HG02938 (cell line): ENCODE results near the gene SAP30L.
A peak's percentile ranks its signal among the peaks of the same experiment; 100 is the strongest.

ENCODE experiments used
- ATAC-seq: cut with Tn5 transposase; IDR thresholded peaks from one replicate; pipeline ENCODE4 v1.9.1; 2021; ENCODE audit warnings: mild to moderate bottlenecking, moderate library complexity; ENCODE audit not compliant: unreplicated experiment

Gene SAP30L

DNA sequence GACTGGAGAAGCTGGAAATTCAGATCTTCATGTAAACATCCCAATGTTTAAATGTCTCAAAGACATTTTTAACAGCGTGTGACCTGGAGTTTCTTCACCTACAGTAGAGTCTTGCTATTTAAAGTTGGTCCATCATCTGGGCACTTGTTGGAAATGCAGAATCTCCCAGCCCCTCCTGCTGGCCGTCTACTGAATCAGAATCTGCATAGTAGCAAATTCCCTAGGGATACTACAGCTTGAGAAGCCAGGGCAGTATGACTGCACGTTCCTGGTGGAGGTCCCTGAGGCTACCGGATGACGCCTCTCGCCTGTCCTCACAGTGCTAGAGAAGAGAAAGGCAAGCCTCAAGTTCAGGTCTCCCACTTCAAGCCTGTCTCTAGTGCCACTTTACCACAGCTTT is 15.7 kb downstream of the SAP30L start:
- no peak for ATAC-seq

DNA sequence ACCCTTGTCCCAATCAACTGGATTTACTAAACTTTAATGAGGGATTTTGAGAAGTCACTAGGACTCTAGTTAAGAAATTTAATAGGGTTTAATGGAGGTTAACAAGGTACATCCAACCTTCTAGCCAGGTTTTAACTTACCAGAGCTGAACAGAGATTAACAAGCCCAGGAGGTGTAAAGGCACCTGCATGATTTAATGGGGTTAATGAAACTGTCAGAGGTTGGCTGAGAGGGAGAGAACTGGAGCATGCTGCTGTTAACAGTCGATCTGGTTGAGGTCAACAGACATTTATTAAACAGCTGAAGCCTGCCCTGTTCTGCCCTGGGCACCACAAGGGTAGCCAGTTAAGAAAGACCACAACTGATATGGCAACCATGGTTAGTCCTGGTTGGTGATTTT is 18.6 kb downstream of the SAP30L start:
- no peak for ATAC-seq

DNA sequence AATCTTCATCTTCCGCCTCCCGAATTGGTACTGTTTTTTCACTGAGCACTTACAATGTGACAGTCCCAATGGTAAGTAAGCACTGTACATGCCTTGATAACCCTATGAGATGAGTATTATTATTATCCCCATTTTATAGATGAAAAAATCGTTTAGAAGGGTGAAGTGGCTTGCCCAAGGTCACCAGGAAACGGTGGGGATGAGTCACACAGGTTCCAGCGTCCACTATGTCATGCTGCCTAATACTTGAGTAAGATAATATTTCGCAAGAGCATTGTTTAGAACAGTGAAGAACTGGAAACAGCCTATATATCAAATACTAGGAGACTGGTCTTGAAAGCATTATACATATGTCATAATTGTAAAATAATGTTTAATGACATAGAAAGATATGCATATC is 19.4 kb downstream of the SAP30L start:
- no peak for ATAC-seq

DNA sequence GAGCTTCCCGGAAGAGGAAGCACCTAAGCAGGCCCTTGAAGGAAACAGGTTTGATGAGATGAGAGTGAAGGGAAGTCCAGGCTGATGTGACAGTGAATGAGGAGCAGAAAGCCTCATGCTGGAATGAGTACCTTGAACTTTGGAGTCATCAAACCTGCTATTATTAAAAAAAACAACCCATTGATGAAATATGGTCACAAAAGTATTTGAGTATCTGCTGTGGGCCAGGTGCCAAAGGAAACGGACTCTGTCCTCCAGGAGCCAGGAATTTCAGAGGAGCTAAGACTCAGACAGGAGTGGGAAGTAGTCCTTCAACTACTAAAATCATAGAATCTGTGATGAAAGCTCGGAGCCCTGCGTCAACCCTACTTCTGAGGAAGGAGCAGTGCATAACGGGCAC is 20.4 kb downstream of the SAP30L start:
- ATAC-seq, result no peak

DNA sequence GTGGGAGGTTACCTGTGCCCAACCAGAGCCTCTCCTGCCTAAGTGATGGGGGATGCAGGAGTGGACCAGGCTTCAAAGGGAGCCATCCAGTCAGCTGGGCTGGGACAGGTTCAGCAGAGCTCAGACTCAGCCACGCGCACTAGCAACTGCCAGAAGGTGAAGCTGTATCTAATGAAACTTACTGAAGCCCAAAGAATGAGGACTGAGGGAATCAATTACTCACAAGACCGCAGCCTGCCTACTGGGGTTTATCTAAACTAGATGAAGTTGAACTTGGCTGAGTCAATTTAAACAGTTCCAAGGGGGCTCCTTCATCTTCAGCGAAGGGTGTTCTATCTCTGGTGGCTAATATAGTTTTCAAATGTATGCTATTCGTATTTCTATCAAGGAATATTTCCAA is 20.9 kb downstream of the SAP30L start:
- no peak for ATAC-seq

DNA sequence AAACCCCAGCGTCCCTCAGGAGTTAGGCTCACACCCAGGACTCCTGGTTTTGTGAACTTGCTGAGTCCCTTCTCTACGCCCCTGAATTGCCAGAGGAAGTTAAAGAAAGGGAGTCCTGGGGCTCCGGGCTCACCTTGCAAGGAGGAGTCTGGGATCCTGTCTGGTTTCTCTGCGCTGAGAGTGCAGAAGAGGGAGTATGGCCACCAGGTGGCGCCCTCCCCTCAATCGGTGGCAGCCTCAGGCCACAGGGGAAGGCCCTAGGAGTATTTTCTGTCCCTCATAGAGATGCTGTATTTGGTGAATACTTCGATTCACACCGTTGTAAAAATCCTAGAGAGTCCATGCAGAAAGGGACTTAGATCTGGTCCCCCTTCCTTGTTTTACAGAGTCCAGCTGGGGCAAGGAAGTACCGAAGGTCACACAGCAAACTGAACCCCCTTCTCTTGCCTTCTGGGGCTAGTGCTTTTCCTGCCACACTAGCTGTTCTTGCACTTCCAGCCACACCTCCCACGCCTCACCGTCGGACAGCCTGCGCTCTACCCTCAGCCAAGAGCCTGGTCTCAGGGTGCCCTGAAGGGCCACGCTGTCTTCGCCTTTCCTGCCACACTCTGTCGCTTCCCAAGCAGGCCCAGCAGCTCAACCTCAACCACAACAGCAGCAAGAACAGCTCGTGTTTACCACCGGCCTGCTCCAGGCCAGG is 22.0 kb downstream of the SAP30L start:
- ATAC-seq, result peak; percentile 94

DNA sequence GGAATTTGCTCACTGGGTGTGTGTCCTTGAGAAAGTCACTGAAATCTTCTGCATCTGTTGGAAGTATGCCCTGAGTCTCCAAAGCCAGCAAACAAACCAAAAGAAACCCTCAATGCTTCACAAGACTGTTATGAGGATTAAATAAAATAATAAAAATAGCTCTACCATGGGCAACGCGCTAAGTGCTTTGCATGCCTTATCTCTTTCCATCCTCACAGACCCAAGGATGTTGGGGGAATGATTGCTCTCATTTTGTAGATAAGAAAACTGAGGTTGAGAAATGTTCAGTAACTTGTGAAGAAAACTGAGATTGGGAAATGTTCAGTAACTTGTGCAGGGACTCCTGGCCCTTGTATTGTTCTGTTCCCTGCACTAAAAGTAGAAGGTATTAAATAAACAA is 24.3 kb downstream of the SAP30L start:
- ATAC-seq, result no peak

DNA sequence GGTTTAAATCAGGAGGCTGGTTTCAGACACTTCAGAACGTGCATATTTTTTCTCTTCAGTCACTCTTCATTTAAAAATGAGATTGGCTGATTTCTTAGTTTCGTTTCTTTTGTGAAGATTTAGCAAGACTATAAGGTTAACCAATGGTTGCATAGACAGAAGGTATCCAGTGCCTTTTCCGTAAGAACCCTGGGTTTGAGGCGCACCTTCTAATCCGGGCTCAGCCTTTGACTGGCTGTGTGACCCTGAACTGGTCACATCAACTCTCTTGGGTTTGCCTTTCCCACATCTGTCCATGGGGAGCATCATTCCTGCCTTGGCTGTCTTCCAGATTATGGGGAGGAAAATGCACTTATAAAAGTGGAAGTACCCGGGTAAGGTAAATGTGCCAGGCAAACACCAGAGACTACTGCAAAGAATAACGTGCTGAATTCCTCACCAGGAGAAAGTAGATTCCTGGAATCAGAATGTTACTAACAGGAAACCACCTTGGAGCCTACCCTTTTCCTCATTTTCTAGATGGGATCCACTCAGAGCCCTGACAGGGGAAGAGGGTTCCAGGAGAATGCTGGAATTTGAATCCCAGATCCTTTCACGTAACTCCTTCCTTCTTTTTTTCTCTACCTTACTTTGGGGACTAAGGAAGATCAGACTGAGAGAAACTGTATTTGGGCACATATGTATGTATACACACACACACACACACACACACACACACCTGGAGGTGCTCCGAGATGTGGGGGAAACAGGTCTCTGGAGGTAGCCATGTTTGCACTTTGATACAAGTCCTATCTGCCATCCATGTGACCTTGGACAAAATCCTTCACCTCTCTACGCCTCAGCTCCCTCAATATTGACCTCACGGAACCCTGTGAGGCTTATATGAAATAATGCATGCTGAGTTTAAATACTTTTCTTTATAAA is 25.4 kb downstream of the SAP30L start:
- ATAC-seq, result no peak

DNA sequence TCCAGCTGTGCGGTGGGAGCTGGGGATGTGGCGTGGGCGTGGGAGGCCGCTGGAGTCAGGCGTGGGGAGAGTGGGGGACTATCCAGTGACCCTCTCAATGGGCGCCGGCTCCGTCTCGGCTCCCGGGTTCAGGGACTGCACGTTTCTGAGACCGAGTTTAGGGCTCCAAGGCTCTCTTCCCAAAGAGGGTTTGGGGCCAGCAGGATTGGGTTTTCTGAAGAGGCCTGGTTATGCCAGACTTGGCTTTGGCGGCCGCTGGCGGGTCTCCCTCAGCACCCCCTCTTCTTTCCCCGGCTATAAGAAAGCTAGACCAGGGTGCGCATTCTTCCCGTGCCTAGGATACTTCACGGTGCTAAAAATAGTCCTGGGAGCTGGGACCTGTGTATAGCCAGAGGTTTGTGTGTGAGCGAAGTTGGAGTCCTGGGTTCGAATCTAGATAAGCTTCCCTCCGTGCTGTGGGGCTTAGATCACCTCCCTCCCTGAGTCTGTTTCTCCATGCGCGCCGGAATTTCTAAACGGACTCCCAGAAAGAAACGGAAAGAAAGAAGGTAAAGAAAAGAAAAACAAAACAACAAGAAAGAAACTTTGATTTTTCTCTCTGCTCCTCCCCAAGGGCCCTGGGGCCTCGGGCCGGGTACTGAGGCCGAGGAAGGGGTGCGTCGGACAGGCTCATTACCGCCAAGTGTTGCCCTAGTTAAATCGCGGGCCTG is 27.2 kb downstream of the SAP30L start:
- no peak for ATAC-seq

DNA sequence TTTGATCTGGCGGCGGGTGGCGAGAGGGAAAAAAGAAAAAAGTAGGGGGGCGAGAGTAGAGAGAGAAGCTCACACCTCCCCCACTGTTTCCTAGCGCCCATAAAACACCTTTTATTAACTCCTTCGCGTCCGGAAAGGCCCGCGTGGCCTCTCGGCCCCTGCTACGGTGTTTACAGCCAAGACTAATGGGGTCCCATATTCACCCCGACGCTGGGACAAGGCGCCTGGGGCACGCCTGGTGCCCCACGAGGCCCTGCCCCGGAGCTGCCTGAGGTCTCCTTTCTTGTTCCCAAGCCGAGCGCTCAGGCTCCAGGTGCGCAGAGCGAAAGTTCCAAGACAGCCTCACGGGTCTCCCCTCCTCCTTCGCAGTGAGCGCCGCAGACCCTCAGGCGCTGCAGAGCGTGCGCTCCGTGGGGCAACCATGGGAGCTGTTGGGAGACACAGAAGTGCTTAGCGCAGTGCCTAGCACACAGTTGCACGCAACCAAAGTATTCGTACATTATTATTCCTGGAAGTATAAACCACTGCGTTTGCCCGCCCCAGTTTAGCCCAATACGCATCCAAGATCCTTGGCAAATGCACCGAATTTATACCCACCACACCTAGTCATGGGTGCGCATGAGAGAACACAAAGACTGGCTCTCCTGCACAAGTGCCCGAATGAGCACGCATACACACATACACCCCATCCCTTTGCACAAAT is 27.9 kb downstream of the SAP30L start:
- ATAC-seq, result no peak

DNA sequence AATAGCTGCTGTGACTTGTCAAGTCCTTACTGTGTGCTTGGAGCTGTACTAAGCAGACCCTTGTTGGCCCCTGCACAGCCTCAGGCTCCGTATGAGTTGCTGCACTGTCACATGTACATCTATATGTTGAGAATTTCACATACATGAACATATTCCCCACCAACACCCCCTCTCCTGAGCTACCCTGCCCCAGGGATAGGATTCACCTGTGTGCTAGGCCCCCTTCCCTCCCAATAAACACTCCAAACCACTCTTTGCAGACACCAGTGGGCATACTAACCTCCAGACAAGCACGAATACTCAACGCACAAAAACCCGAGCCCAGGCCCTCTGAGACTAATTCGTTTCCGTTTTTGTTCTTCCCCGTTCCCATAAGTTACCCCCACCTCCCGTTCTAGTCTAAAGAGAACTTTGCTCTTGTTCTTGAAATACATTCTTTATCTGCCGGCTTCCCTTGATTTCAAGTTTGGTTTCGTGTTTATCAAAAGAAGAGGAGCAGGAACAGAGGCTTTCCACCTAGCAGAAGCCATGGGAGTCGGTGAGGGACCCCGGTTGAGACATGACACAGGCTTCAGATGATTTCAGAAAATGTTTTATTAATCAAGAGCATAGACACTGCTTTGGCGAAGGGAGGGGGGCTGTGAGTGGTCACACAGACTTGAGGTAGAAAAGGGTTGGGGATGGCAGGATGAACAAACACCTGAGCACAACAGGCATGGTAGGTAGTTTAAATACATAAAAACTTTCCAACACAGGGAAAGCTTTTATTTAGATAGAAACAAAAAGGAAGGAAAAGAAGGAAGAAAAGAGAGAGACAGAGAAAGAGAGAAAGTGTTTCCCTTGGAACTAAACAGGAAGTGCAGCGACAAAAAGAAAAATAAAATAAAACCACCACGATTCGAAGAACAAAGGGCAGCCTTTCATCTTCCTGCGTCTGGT is 28.9 kb downstream of the SAP30L start:
- no peak for ATAC-seq

DNA sequence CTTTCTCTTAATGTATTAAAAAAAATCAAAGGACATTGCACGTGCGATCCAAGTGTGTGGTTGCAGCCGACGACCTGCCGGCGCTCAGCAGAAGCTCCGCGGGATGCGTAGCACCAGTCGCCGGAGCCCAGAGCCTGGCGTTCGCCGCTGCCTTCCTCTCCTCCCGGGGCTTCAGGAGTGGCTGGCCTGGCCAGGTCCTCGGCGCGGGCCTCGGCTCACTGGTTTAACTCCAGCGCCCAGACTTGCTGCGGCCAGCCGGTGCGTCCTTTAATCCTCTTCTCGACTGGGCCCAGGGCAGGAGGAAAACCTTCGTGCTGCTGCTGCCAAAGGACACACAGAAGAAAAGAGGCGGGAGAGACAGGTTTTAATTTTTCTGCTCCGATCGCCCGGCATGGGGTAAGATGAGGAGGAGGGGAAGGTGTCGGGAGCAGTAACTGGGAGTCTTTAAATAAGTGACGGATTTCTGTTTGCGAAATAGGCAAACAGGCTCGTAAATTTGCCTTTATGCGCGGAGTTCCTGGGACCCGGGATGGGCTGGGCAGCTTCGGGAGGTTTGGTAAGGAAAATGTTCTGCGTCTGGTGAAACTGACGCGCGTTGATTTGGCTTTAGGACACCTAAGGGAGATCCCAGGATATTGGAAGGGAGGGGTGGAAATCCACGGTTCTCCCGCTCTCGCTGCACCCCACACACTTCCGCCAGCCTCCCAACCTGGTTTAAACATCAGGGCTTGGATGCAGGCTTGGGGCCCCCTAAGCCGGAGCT is 30.0 kb downstream of the SAP30L start:
- no peak for ATAC-seq

DNA sequence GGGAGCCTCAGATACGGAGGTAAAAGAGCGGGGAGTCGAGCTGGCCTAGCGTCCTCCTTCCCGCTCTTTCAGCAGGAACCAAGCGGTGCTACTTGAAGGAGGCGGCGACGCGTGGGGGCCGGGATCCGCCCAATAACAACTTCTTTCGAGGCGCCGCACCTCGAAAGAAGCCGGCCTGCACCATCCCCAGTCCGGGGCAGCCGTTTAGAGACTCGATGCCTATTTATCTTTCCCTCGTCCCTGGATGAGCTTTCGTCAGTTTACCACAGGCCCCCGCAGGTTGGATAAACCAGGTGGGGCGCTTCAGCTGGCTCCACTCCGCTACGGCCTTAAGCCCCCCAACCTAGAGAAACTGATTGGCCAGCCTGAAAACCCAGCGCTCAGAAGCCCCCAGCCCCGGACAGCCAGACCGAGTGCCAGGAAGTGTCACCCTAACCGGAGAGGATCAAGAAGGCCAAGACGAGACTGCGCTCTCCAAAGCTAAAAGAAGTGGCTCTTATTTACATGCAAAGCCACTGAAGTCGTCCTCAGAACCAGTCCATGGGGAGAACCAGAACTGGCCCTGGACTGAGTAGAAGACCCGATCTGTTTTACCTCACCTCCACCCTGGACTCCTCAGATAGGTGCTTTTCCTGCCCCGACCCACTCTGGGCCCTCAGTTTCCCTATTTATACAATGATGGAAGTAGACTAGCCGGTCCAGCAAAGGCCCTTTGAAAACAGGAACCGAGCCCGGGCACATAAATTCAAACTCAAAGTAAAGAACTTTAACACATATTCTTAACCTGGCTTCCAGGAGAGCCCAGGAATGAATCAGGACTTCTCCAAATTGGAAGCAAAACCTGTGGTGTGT is 30.8 kb downstream of the SAP30L start:
- ATAC-seq, result no peak

DNA sequence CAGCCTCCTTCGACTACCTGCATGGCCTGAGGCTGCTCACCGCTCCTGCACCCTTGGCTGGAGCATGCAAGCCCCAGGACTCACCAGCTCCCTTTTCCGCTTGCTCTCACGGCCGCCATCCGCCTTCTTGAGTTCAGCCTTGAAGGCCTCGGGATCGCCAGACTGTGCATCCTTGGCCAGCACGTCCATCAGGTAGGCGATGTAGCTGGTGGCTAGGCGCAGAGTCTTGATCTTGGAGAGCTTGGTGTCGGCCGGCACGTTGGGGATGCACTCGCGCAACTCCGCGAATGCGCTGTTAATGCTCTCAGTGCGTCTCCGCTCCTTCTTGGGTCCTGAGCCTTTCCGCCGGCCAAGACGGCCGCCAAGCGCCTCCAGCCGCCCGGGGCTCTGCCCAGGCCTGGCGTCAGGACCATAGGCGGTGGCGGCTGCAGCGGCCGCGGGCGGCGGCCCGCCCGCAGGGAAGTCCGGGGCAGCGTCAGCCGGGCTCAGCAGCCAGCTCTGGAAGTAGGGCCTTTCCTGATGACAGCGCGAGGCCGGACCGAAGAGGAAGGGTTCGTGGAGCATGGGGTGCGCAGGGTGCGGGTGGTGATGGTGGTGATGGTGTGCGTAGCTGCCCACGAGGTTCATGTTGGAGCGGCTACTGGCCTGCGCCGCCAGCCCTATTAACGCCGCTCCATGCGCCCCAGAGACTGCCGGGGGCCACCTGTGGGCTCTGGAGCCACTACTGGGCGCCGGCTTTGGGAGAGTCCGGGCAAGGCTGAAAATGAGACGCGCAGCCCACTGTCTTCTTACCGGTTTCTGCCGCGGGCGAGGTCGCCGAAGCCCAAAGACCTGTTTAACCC is 31.8 kb downstream of the SAP30L start:
- ATAC-seq, result no peak

DNA sequence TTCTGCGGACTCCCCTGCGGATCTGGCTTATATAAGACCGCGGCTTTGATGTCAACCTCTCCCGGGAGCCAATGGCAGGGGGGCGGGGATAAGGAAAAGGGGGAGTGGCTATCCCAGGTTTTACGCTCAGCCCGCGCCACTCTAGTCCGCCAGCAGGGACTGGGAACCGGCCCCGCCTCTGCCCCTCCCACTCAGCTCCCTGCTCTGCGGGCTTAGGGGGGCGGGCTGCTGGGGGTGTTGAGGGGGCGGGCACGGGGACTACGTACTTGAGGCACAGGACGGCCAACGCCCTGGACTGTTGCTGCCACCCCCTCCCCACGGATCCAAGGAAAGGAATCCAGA is 32.4 kb downstream of the SAP30L start, which contains the start of gene HAND1:
TSS of gene HAND1 (minus strand) at position 4 of the 342 bp plus-strand sequence. CDS start 219 bp downstream, outside the sequence.
- ATAC-seq, result no peak

DNA sequence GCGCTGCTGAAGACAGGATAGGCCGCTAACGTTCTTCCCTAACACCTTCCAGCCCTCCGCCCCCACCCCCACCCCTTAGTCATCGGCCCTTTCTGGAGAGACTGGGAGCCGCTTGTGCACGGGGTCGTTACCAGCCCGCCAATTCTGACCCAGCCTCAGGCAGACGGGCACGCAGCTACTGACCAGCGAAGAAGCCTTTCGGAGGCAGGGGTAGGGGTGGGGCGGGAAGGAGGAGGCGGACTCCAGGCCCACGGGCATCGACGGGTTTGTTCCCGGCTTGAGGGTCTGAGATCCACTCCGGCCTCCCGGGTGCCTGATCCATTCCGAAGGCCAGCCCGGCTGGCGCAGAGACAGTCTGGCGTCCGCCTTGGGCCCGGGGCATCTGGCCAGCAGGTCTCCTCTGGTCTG is 33.0 kb downstream of the SAP30L start:
- ATAC-seq, result no peak

DNA sequence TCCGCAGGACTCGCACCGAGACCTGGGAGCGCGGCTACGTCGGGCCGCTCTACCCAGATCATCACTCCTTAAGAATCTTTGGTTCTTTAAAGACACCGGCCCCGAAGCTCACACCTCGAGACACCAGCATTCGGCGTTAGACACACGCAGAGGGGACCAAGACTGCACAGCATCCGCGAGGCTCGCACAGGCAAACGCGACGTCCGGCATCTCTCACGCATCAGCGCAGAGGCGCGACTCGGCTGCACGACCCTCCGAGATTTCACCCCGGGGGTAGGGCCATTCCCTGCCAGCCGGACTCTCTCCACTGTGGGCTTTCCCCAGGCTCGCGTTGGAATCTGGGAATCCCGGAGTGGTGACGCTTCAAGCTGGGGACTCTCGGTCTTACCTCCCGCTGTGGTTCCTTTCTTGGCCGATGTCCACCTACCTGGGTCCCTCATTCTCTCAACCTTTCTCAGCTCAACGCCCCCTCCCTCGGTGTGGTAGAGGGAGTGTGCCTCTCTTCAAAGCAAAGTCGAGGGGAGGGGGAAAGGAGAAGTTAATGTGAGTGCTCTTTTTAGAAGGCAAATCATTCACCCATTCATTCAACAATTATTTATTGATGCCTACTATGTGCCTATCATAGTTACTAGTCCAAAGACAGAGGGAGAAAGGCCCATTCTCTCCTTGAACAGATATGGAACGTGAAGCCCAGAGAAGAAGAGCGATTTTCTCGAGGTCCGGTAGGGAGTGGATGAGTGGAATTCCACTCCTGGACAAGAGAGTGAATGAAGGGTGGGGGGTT is 33.6 kb downstream of the SAP30L start:
- ATAC-seq, result no peak
